Activated CD8-positive, alpha-beta memory T cell treated with anti-CD3 and anti-CD28 coated beads, Interleukin-2, amount 50 U/mL, for 1 hour (primary cell): Measurements from ENCODE around the gene OTP.
"Not testable (repeated sequence)": the region's sequence is repeated elsewhere in the genome, so short reads cannot be mapped to it uniquely, and the experiment has no call there.

Experiments
- DNase-seq: peaks from one replicate; pipeline ENCODE4 v3.0.0-alpha.2; 2020; ENCODE audit errors: extremely low read depth

The OTP gene

GRCh38 chr5:77608927-77609326, 29.6 kb downstream of the OTP start:
- not testable (repeated sequence) for DNase-seq

DNA sequence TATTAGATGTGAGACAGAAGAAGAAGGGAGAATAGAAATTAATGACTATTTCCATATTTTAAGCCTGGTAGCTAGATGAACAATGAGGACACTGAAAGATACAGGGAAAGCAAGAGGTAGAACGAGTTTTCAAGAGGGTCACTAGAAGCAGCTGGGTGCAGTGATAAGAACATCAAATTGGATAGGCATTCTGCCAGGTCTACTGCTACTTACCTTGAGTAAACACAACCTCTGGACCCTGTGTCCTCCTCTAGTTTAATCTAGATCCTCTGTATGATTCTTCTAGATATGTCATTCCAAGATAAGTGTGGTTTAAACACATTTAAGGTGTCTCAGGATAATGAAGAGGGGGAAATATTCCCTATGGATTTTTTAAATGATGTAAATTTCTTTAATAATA, 31.2 kb downstream of the OTP start:
- DNase-seq: no peak

DNA sequence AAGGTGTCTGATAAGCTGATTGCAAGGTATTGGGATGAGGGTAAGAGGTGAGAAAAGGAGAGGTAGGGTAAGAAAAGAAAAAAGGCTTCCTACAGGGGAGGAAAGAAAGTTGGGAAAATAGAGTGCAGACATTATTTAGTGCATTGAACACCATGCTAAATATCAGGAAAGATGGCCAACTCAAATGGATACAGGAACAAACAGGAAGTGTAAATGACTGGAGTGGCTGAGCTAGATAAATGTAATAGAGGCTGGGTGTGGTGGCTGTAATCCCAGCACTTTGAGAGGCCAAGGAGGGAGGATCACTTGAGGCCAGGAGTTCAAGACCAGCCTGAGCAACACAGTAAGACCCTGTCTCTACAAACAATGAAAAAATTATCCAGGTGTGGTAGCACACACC, 32.2 kb downstream of the OTP start:
- no peak for DNase-seq

- DNase-seq: no peak
Measured at GRCh38 chr5:77599679-77600078, 38.8 kb downstream of the OTP start.

DNA sequence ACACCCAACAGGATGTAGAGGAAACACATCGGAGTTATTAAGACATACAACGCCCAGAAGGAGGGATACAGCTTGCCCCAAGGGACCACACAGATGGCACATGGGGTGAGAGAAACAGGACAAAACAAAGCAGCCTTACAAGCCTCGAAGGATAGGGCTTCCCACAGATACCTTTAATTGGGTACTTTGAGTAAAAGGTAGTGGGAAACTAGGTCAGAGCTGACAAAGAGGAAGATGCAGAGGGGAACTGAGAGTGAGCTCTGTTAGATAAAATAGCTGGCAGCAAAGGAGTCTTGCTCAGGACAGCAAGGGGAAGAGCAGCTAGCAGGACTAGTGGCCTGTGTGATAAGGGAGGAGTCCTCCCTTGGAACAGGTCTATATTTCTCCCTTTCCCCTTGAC, 48.2 kb downstream of the OTP start:
- no peak for DNase-seq

DNA sequence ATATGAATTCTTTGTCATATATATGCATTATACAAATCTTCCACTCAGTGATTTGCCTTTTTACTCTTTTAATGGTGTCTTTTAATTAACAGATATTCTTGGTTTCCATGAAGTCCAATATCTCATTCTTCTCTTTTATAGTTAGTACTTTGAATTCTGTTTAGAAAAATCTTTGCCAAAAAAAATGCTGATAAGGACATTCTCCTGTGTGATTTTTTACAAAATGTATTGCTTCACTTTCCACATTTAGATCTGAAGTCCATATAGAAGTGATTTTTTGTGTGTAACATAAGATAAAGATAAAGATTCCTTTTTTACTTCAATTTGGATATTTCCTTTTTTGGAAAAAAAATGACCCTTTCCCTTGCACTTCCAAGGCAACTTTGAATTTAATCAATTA, 50.3 kb downstream of the OTP start:
- DNase-seq: no peak

GRCh38 chr5:77586101-77586500, 52.4 kb downstream of the OTP start:
- no peak for DNase-seq

- not testable (repeated sequence) for DNase-seq
Measured at GRCh38 chr5:77582143-77582542, 56.4 kb downstream of the OTP start.
